Hepatocyte (in vitro differentiated cells): ENCODE data around the gene E2F8.

Source experiments
- EZH2phosphoT487 ChIP-seq: fragments of 200-600 bp; sonication (generic); IDR thresholded peaks from one replicate; pipeline ENCODE4 v1.6.1; 2018; ENCODE audit warnings: antibody characterized with exemption, mild to moderate bottlenecking, low read depth, moderate library complexity; ENCODE audit not compliant: unreplicated experiment, severe bottlenecking
- TF ChIP-seq, protein P1 (sequence below): fragments of 200-600 bp; sonication (generic); IDR thresholded peaks from 2 replicates; pipeline ENCODE4 v1.5.1; 2016; ENCODE audit warnings: antibody characterized with exemption, mild to moderate bottlenecking; ENCODE audit not compliant: poor library complexity

DNA sequence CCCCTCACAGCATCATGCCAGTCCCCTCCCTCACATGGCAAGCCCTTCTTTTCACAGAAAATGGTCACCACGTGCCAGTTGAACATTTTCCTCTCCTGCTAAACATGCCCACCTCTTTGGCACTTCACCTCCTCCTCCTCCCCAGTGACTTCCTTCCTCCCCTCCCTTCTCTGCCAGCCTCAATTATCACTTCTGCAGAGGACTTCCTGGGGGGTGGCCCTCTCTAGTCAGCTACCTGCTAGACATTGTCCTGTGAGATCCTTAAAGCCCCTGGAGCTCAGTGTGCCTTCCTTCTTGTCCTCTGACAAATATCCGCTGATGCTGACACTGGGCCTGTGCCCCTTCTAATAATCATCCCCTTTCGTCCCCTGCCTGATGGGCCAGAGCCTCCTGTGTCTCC is 43.2 kb upstream of the E2F8 start:
- TF ChIP-seq, protein P1, sequence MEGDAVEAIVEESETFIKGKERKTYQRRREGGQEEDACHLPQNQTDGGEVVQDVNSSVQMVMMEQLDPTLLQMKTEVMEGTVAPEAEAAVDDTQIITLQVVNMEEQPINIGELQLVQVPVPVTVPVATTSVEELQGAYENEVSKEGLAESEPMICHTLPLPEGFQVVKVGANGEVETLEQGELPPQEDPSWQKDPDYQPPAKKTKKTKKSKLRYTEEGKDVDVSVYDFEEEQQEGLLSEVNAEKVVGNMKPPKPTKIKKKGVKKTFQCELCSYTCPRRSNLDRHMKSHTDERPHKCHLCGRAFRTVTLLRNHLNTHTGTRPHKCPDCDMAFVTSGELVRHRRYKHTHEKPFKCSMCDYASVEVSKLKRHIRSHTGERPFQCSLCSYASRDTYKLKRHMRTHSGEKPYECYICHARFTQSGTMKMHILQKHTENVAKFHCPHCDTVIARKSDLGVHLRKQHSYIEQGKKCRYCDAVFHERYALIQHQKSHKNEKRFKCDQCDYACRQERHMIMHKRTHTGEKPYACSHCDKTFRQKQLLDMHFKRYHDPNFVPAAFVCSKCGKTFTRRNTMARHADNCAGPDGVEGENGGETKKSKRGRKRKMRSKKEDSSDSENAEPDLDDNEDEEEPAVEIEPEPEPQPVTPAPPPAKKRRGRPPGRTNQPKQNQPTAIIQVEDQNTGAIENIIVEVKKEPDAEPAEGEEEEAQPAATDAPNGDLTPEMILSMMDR: no peak
- no peak for TF ChIP-seq EZH2phosphoT487
